Measurements from ENCODE around the gene SELENON. TPM values are rescaled to one million over a fixed set of nuclear protein-coding genes. Genes with fewer than 3 reads are reported as not detected.

The SELENON gene
- total and polyA plus RNA-seq, 8 donors, result 1.7 to 81.1 (median 20.0) TPM

DNA sequence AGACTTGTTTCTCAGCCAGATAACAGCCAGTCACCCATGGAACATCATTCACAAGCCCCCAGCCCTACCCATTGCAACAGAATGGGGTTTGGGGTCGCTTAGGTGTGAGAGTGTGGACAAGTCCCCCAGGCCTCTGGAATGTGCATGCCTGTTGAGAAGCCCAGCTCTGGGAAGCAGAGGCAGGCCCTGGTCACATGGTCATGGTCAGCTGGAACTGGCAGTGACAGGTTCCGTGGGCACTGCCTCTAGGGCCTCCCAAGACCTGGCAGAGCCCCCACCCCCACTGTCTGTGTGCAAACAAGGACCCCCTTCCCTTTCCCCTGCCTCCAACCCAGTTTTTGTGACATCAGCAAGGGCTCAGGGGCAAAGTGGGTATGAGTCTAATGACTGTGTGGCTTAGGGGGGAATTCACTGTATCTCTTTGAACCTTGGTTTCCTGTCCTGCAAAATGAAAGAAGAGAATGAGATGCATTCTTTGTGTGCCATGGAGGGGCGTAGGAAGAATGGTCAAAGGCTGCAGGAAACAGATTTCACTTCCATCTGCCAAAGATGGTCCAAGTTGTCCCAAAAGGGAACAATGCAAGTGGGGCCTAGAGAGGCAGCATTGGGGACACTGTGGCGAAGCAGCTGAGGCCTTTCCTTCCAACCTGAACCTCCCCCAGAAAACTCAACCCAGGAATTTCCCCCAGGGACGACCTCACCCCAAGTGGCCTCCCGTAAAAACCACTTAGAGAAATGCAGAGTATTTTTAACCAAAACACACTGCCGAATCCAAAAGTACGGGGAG lies 34.7 kb upstream of the SELENON start:
- H3K4me1 ChIP-seq, result peaks cover 10 to 28% (median 17%) of the 10 kb centered on the region in 4 donors
- intact Hi-C loops (cut with DNase I; ENCODE audit: low total_unique reads), result no loop called here
- H3K27me3 ChIP-seq, result no peaks in the 10 kb centered on the region
- no peak for DNase-seq
- WGBS, 5 donors, result 67 to 78% (median 72%) methylated on average over 8 of the region's 8 CpGs
- TF ChIP-seq POLR2AphosphoS5 (IDR thresholded peaks at IDR 0.05), result no peak
- no peak for TF ChIP-seq EP300 (IDR thresholded peaks at IDR 0.05)
- no peak for TF ChIP-seq POLR2A (IDR thresholded peaks at IDR 0.05)
- TF ChIP-seq, protein P1, sequence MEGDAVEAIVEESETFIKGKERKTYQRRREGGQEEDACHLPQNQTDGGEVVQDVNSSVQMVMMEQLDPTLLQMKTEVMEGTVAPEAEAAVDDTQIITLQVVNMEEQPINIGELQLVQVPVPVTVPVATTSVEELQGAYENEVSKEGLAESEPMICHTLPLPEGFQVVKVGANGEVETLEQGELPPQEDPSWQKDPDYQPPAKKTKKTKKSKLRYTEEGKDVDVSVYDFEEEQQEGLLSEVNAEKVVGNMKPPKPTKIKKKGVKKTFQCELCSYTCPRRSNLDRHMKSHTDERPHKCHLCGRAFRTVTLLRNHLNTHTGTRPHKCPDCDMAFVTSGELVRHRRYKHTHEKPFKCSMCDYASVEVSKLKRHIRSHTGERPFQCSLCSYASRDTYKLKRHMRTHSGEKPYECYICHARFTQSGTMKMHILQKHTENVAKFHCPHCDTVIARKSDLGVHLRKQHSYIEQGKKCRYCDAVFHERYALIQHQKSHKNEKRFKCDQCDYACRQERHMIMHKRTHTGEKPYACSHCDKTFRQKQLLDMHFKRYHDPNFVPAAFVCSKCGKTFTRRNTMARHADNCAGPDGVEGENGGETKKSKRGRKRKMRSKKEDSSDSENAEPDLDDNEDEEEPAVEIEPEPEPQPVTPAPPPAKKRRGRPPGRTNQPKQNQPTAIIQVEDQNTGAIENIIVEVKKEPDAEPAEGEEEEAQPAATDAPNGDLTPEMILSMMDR (IDR thresholded peaks at IDR 0.05), result no peak
- no peaks in the 10 kb centered on the region for H3K9me3 ChIP-seq
- peaks cover 0 to 17% (median 9%) of the 10 kb centered on the region in 4 donors for H3K36me3 ChIP-seq
- H3K27ac ChIP-seq, result peak overlapping the region in 2 of 5 donors; percentile 4 to 16
- H3K4me3 ChIP-seq, result no peak overlapping the region

DNA sequence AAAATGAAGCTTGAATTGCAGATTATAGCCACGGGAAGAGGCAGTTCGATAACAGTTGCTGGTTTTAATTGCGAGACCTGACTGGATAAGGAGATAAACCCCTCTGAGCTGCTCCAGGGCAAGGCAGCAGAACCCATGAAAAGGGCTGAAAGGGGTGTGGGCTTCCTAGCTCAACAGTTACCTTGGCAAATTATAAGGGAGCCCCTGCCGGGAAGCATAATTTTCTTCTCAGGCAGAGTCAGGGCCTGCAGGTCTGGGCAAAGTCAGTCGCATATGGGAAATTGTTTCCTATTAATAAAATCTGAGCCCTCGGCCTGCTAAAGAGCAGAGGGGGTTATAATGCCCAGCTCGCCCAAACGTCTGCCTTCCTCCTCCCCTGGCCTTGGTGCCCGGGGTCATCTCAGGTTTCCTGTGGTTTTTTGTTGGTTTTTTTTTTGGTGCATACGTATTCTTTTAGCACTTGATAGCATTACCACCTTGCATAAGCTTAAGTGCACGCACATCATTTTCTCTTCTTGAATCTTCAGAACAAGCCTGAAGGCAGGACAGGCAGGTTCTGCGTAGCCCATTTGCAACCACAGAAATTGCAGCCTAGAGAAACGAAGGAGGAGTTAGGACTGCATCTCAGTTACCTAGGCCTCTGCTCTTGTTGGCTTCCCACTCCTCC lies 33.9 kb upstream of the SELENON start:
- 57 to 65% (median 61%) methylated on average over 13 of the region's 13 CpGs for WGBS, 5 donors
- H3K36me3 ChIP-seq, result peaks cover 0 to 11% (median 8%) of the 10 kb centered on the region in 4 donors
- TF ChIP-seq POLR2A (IDR thresholded peaks at IDR 0.05), result no peak
- TF ChIP-seq, protein P1 (IDR thresholded peaks at IDR 0.05), result no peak
- no peak for TF ChIP-seq POLR2AphosphoS5 (IDR thresholded peaks at IDR 0.05)
- no peak for TF ChIP-seq EP300 (IDR thresholded peaks at IDR 0.05)
- peak overlapping the region; percentile 0 to 59 (median 30) for H3K27ac ChIP-seq
- no peaks in the 10 kb centered on the region for H3K27me3 ChIP-seq
- H3K4me1 ChIP-seq, result peaks cover 15 to 35% (median 24%) of the 10 kb centered on the region in 4 donors
- no peak overlapping the region for H3K4me3 ChIP-seq
- intact Hi-C loops (cut with DNase I; ENCODE audit: low total_unique reads), result no loop called here
- H3K9me3 ChIP-seq, result no peaks in the 10 kb centered on the region
- no peak for DNase-seq

DNA sequence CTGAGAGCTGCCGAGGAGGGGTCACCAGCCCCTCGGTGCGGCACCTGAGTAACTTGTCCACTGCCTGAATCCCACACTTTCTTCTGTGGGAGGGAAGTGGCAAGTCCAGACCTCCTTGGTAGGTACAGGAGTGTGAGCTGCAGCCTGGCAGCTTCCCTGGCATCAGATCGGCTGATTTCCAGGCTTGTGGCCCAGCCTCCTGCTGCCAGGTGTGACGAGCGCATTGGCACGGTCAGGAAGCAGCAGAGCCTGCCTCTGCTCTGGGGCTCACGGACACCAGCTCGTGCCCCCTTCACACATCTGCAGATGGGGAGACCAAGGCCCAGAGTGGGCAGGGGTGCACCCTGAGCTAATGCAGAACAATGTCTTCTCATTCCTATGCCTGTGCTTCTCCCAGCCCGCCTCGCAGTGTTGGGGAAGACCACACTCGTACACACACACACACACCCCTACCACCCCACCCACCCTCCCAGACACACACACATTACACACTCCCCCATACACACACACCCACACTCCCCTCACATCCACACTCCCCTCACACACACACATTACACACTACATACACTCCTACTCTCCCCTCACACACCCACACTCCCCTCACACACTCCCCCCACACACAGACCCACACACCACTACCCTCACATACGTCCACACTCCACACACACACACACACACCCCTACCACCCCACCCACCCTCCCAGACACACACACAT lies 33.1 kb upstream of the SELENON start:
- Histone ChIP-seq H3K4me3 (no peak overlapping the region), H3K27ac (peak overlapping the region in 4 of 5 donors; percentile 0 to 59 (median 34)), H3K9me3 (no peaks in the 10 kb centered on the region), H3K27me3 (no peaks in the 10 kb centered on the region), H3K36me3 (peaks cover 0 to 14% (median 8%) of the 10 kb centered on the region in 4 donors), H3K4me1 (peaks cover 23 to 43% (median 32%) of the 10 kb centered on the region in 4 donors)
- intact Hi-C loops (cut with DNase I; ENCODE audit: low total_unique reads), result no loop called here
- TF ChIP-seq POLR2A (IDR thresholded peaks at IDR 0.05) (no peak), POLR2AphosphoS5 (IDR thresholded peaks at IDR 0.05) (peak in 1 of 3 donors; percentile 59)
- peak in 1 of 2 donors; percentile 92 for DNase-seq
- 34 to 67% (median 42%) methylated on average over 5 to 13 of the region's 13 CpGs for WGBS, 5 donors

DNA sequence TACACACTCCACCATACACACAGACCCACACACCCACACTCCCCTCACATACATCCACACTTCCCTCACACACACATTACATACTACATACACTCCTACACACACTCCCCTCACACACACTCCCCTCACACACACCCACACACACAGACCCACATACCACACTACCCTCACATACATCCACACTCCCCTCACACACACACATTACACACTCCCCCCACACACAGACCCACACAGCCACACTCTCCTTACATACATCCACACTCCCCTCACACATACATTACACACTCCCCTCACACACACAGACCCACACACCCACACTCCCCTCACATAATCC lies 32.6 kb upstream of the SELENON start:
- no peak for TF ChIP-seq EP300 (IDR thresholded peaks at IDR 0.05)
- TF ChIP-seq, protein P1 (IDR thresholded peaks at IDR 0.05), result no peak
- no peak for TF ChIP-seq POLR2A (IDR thresholded peaks at IDR 0.05)
- no peak for TF ChIP-seq POLR2AphosphoS5 (IDR thresholded peaks at IDR 0.05)
- no peak overlapping the region for H3K4me3 ChIP-seq
- no peak for DNase-seq
- H3K9me3 ChIP-seq, result no peaks in the 10 kb centered on the region
- H3K4me1 ChIP-seq, result peaks cover 29 to 49% (median 37%) of the 10 kb centered on the region in 4 donors
- no peaks in the 10 kb centered on the region for H3K27me3 ChIP-seq
- peak overlapping the region in 1 of 5 donors; percentile 30 for H3K27ac ChIP-seq
- H3K36me3 ChIP-seq, result peaks cover 0 to 19% (median 11%) of the 10 kb centered on the region in 4 donors
- intact Hi-C loops (cut with DNase I; ENCODE audit: low total_unique reads), result no loop called here
